ENCODE data around the gene ISM1.

GRCh38 chr20:13289031-13289430, 68.0 kb downstream of the ISM1 start:
- no peak for TF ChIP-seq POLR2A (IDR thresholded peaks at IDR 0.05)
- TF ChIP-seq CTCF (IDR thresholded peaks at IDR 0.05): no peak
